Colonic mucosa (tissue), 4 donors: ENCODE data around the gene NEFH. TPM values are rescaled to one million over a fixed set of nuclear protein-coding genes. Genes with fewer than 3 reads are reported as not detected.

Experiments
- DNase-seq: peaks from one replicate; pipeline ENCODE4 v3.0.0-alpha.2; 2020
- H3K27ac ChIP-seq: fragments of 200-600 bp; one replicate; pipeline ENCODE4 v1.8.0; 2021
- H3K27me3 ChIP-seq: fragments of 200-600 bp; one replicate; pipeline ENCODE4 v1.8.0; 2021
- H3K36me3 ChIP-seq: fragments of 200-600 bp; one replicate; pipeline ENCODE4 v1.8.0; 2021
- H3K4me1 ChIP-seq: fragments of 200-600 bp; one replicate; pipeline ENCODE4 v1.8.0; 2021; ENCODE audit warnings: mild to moderate bottlenecking
- H3K4me3 ChIP-seq: fragments of 200-600 bp; one replicate; pipeline ENCODE4 v1.8.0; 2021
- H3K9ac ChIP-seq, 2 donors: one replicate each; pipeline ENCODE4 v1.7.0; 2013; ENCODE audit warnings: control low read depth in 2 of 2, low read depth in 2 of 2, low read length in 2 of 2
- H3K9me3 ChIP-seq: fragments of 200-600 bp; one replicate; pipeline ENCODE4 v1.8.0; 2021
- CTCF ChIP-seq: fragments of 200-600 bp; IDR thresholded peaks from one replicate; pipeline ENCODE4 v1.8.0; 2022; ENCODE audit warnings: antibody characterized with exemption, mild to moderate bottlenecking
- intact Hi-C: fragments of 100-400 bp; cut with DNase I; formaldehyde crosslinking; loops from one replicate; pipeline ENCODE4 v1.14.1; 2022
- total RNA-seq, 2 donors: library from RNA; stranded (reverse); fragmentation: NEBNext Ultra II Directional in 1 of 2; extraction: Animal tissue kit (Norgen Biotek cat#: 25700) in 1 of 2; gene quantifications; one replicate each; pipeline ENCODE4 v1.2.1, GENCODE V29; 2021
- donor health status: healthy.
- donor health status: DM: no; HTN: no; CAD: no.
- donor health status: DM: no; HTN: no; CAD: no.

The NEFH gene
- total RNA-seq, 2 donors from 2014 or later = 0.42 TPM

DNA sequence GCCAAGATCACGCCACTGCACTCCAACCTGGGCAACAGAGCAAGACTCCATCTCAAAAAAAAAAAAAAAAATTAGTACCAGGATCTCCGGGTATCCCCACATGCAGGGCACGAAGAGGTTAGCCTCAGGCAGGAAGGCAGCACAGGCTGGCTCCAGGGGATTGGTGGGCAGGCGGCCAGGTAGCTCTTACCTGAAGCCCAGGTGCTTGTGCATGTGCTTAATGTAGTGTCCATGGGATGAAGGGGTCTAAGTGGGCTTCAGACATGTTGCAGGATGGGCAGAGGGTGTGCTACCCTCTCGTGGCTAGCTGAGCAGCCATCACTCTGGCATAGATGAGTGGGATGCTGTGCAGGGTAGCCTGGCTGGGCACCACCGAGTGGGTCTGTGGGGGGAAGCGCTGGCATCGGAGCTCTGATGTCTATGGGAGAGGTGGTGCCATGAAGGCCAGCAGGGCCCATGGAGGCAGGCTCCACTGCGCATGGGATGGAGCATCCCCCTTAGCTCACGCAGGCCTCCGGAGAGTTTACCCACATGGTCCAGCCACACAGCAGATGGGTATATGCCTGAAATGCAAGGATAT lies 30.6 kb upstream of the NEFH start:
- Histone ChIP-seq H3K36me3 (no peaks in the 10 kb centered on the region), H3K27ac (no peak overlapping the region), H3K27me3 (no peaks in the 10 kb centered on the region), H3K4me1 (no peaks in the 10 kb centered on the region), H3K9ac (no peak overlapping the region), H3K4me3 (no peak overlapping the region), H3K9me3 (no peaks in the 10 kb centered on the region)
- intact Hi-C loops = no loop called here
- TF ChIP-seq CTCF = no peak
- no peak for DNase-seq

GRCh38 chr22:29450222-29450621 lies 29.8 kb upstream of the NEFH start:
- H3K9ac ChIP-seq = no peak overlapping the region
- no peak for DNase-seq
- H3K4me1 ChIP-seq = no peaks in the 10 kb centered on the region
- no peak overlapping the region for H3K4me3 ChIP-seq
- no peak for TF ChIP-seq CTCF
- H3K9me3 ChIP-seq = no peaks in the 10 kb centered on the region
- intact Hi-C loops = no loop called here
- no peaks in the 10 kb centered on the region for H3K36me3 ChIP-seq
- no peaks in the 10 kb centered on the region for H3K27me3 ChIP-seq
- no peak overlapping the region for H3K27ac ChIP-seq

- no peaks in the 10 kb centered on the region for H3K27me3 ChIP-seq
- no peak overlapping the region for H3K27ac ChIP-seq
- intact Hi-C loops = no loop called here
- H3K4me3 ChIP-seq = no peak overlapping the region
- no peaks in the 10 kb centered on the region for H3K9me3 ChIP-seq
- TF ChIP-seq CTCF = no peak
- H3K36me3 ChIP-seq = no peaks in the 10 kb centered on the region
- no peak for DNase-seq
- H3K4me1 ChIP-seq = no peaks in the 10 kb centered on the region
- no peak overlapping the region for H3K9ac ChIP-seq
These were observed 28.2 kb upstream of the NEFH start for GRCh38 chr22:29451863-29452262.

DNA sequence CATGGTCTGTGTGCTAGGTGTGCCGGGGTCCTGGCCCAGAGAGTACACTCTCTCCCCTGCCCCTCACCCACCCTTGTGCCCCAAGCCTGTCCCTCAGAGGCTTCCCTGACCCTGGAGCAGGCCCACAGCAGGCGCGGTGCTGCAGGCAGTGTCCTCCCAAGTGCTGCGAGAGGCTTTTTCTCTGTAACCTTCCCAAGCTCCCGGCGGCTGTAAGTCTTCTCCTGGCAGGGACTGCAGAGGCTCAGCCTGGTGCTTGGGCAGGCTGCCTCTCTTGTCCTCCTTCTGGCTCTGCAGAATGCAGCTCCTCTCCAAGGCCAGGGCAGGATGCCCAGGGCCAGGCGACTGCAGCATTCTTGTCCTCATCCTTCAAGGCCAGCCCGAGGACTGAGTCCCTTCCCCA lies 25.7 kb upstream of the NEFH start:
- intact Hi-C loops = no loop called here
- DNase-seq = no peak
- H3K4me1 ChIP-seq = no peaks in the 10 kb centered on the region
- H3K9me3 ChIP-seq = no peaks in the 10 kb centered on the region
- H3K4me3 ChIP-seq = no peak overlapping the region
- no peak overlapping the region for H3K9ac ChIP-seq
- no peak for TF ChIP-seq CTCF
- H3K27me3 ChIP-seq = no peaks in the 10 kb centered on the region
- H3K27ac ChIP-seq = no peak overlapping the region
- no peaks in the 10 kb centered on the region for H3K36me3 ChIP-seq

DNA sequence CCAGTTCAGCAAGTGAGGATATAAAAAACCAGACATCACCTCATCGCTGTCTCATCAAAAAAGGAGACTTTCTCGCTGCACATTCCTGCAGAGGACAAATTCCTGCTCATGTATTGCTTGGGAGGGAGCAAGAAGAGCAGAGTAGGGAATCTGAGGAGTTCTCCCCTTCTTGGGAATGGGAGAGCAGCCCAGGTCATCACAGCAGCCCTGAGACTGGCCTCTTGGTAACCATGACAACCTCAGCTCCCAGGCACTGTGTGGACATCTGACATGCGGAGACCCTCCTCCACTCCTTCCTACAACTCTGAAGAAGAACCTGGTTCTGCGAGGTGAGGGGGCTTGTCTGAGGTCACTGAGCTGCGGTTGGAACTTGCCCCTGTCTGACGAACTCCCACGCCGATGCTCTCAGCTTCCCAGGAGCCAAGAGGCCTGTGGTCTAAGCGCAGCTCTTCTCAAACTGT lies 23.8 kb upstream of the NEFH start:
- Histone ChIP-seq H3K9me3 (no peaks in the 10 kb centered on the region), H3K9ac (no peak overlapping the region), H3K27me3 (no peaks in the 10 kb centered on the region), H3K36me3 (no peaks in the 10 kb centered on the region), H3K27ac (no peak overlapping the region), H3K4me3 (no peak overlapping the region), H3K4me1 (no peaks in the 10 kb centered on the region)
- no peak for TF ChIP-seq CTCF
- intact Hi-C loops = no loop called here
- no peak for DNase-seq
